Skeletal muscle satellite cell (primary cell): ENCODE data around the gene COL1A1.

Experiments
- H3K27me3 ChIP-seq: 2 replicates; pipeline ENCODE4 v1.7.0; 2013; ENCODE audit warnings: low read length; ENCODE audit not compliant: control insufficient read depth, insufficient read depth
- H3K36me3 ChIP-seq: 2 replicates; pipeline ENCODE4 v1.7.0; 2013; ENCODE audit warnings: mild to moderate bottlenecking, control low read depth, low read length; ENCODE audit not compliant: insufficient read depth
- H3K4me1 ChIP-seq: 2 replicates; pipeline ENCODE4 v1.7.0; 2013; ENCODE audit warnings: low read length; ENCODE audit not compliant: control insufficient read depth, insufficient read depth
- H3K4me2 ChIP-seq: 2 replicates; pipeline ENCODE4 v1.7.0; 2013; ENCODE audit warnings: mild to moderate bottlenecking, low read length
- H3K4me3 ChIP-seq: 2 replicates; pipeline ENCODE4 v1.7.0; 2013; ENCODE audit warnings: low read length
- H3K9ac ChIP-seq: 2 replicates; pipeline ENCODE4 v1.7.0; 2013; ENCODE audit warnings: mild to moderate bottlenecking, low read depth, low read length, moderate library complexity
- H3K9me3 ChIP-seq: replicated peaks from 2 replicates; pipeline ENCODE4 v1.7.0; 2013; ENCODE audit warnings: mild to moderate bottlenecking, control low read depth, low read length

COL1A1 gene

GRCh38 chr17:50212121-50212843 lies 10.9 kb upstream of the COL1A1 start:
- H3K27me3 ChIP-seq = no peaks in the 10 kb centered on the region
- peaks cover 65% of the 10 kb centered on the region for H3K4me1 ChIP-seq
- H3K9ac ChIP-seq = peak overlapping the region; percentile 36
- no peaks in the 10 kb centered on the region for H3K36me3 ChIP-seq
- H3K9me3 ChIP-seq = no peaks in the 10 kb centered on the region
- peak overlapping the region; percentile 24 for H3K4me3 ChIP-seq
- H3K4me2 ChIP-seq = peak overlapping the region; percentile 40

- Histone ChIP-seq H3K4me3 (peak overlapping the region; percentile 57), H3K36me3 (no peaks in the 10 kb centered on the region), H3K9ac (peak overlapping the region; percentile 89), H3K4me1 (peaks cover 64% of the 10 kb centered on the region), H3K9me3 (no peaks in the 10 kb centered on the region), H3K4me2 (peak overlapping the region; percentile 82), H3K27me3 (no peaks in the 10 kb centered on the region)
Measured at GRCh38 chr17:50211249-50212120, 10.1 kb upstream of the COL1A1 start.

DNA sequence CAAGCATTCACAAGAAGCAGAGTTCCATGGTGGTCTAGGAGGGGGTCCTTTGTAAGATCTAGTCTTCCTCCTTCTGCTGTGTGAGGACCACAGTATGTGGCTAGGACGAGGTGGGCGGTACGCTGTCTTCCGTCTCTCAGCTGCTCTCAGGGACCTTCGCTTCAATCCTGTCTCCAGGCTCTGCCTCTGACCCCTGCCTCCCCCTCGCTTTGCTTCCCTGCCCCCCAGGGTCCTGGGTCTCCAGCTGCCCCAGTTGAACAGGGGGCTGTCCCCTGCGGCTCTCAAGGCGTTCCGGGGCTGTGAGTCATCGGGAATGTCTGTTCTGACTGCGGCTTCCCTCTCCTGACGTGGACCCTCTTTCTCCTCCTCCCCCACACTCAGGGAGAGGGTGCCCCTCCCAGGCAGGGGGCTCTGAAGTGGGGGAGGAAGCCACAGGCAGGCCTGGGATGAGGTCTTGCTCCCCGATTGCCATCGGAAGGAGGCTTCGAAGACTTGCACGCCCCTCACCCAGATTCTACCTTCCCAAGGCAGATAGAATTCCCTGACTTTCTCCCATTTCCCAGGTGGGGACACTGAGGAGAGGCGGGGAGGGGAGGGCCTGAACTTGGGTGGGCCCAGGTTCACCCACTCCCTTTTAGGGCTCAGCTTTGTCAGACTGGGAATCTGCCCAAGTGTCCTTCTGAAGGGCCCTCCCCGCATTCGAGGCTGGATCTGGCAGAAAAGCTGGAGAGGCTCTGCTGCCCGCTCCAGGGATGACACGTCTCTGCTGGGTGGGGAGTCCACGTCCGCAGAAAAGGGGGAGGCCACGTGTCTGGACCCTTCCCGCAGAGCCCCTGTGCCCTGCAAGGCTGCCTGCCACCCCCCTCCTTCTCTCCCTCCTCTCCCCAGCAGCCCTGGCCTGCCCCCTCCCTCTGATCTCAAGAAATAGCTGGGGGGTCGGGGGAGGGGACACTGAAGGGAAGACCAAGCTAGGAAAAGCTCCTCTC lies 9.1 kb upstream of the COL1A1 start:
- H3K27me3 ChIP-seq = no peaks in the 10 kb centered on the region
- peak overlapping the region; percentile 82 for H3K4me2 ChIP-seq
- no peaks in the 10 kb centered on the region for H3K9me3 ChIP-seq
- H3K4me3 ChIP-seq = peak overlapping the region; percentile 65
- no peaks in the 10 kb centered on the region for H3K36me3 ChIP-seq
- peaks cover 68% of the 10 kb centered on the region for H3K4me1 ChIP-seq
- H3K9ac ChIP-seq = peak overlapping the region; percentile 89

- peak overlapping the region; percentile 82 for H3K4me2 ChIP-seq
- H3K4me1 ChIP-seq = peaks cover 71% of the 10 kb centered on the region
- no peaks in the 10 kb centered on the region for H3K9me3 ChIP-seq
- H3K27me3 ChIP-seq = no peaks in the 10 kb centered on the region
- no peaks in the 10 kb centered on the region for H3K36me3 ChIP-seq
- H3K9ac ChIP-seq = peak overlapping the region; percentile 89
- peak overlapping the region; percentile 65 for H3K4me3 ChIP-seq
Measured at GRCh38 chr17:50209472-50210239, 8.2 kb upstream of the COL1A1 start.

DNA sequence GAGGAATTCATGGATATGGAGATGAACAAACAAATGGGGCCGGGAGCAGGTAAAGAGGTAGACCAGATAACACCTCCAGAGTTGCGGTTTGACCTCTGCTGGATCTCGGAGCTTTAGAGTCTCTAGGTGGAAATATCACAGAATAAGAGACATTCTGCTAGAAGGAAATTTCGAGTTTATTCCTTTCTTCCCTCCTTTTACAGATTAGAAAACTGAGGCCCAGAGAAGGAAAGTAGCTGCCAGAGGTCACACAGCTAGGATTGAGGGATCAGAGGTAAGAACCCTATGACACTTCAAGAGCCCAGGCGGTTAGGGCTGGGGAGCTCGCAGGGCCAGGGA lies 7.7 kb upstream of the COL1A1 start:
- no peaks in the 10 kb centered on the region for H3K27me3 ChIP-seq
- no peaks in the 10 kb centered on the region for H3K36me3 ChIP-seq
- H3K9ac ChIP-seq = peak overlapping the region; percentile 64
- H3K4me3 ChIP-seq = no peak overlapping the region
- H3K4me2 ChIP-seq = peak overlapping the region; percentile 29
- H3K9me3 ChIP-seq = no peaks in the 10 kb centered on the region
- H3K4me1 ChIP-seq = peaks cover 74% of the 10 kb centered on the region

DNA sequence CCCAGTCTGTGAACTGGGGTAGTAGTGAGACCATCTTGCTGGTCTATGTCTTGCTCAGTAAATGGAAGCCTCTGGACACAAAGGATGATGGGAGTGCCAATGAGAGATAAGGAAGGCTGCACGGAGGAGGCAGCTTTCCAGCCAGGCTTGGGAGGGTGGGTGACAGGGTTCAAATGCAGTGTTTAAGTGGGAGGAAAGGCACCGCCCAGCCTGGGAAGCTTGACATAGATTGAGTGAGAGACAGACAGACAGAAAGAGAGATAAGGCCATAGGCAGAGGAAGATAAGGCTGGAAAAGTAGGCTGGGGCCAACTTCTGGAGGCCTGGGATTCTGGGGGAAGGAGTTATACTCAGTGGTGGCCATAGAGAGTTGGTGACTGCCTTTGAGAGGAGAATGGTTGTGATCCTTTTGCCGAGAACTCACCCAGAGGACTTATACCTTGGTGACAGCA lies 7.2 kb upstream of the COL1A1 start:
- H3K4me3 ChIP-seq = no peak overlapping the region
- no peak overlapping the region for H3K9ac ChIP-seq
- no peaks in the 10 kb centered on the region for H3K36me3 ChIP-seq
- H3K27me3 ChIP-seq = no peaks in the 10 kb centered on the region
- H3K4me2 ChIP-seq = no peak overlapping the region
- H3K9me3 ChIP-seq = no peaks in the 10 kb centered on the region
- peaks cover 79% of the 10 kb centered on the region for H3K4me1 ChIP-seq

- no peak overlapping the region for H3K4me3 ChIP-seq
- H3K9me3 ChIP-seq = no peaks in the 10 kb centered on the region
- H3K36me3 ChIP-seq = no peaks in the 10 kb centered on the region
- no peaks in the 10 kb centered on the region for H3K27me3 ChIP-seq
- no peak overlapping the region for H3K9ac ChIP-seq
- peaks cover 85% of the 10 kb centered on the region for H3K4me1 ChIP-seq
- no peak overlapping the region for H3K4me2 ChIP-seq
Measured at GRCh38 chr17:50207792-50208567, 6.5 kb upstream of the COL1A1 start.

GRCh38 chr17:50207315-50207714 lies 5.9 kb upstream of the COL1A1 start:
- Histone ChIP-seq H3K4me1 (peaks cover 89% of the 10 kb centered on the region), H3K27me3 (no peaks in the 10 kb centered on the region), H3K4me2 (peak overlapping the region; percentile 79), H3K9ac (peak overlapping the region; percentile 65), H3K4me3 (peak overlapping the region; percentile 54), H3K36me3 (no peaks in the 10 kb centered on the region), H3K9me3 (no peaks in the 10 kb centered on the region)

GRCh38 chr17:50206604-50207293 lies 5.3 kb upstream of the COL1A1 start:
- Histone ChIP-seq H3K4me2 (peak overlapping the region; percentile 79), H3K9me3 (no peaks in the 10 kb centered on the region), H3K4me3 (peak overlapping the region; percentile 54), H3K9ac (peak overlapping the region; percentile 65), H3K4me1 (peaks cover 89% of the 10 kb centered on the region), H3K27me3 (no peaks in the 10 kb centered on the region), H3K36me3 (no peaks in the 10 kb centered on the region)
